Fibroblast of lung (primary cell): ENCODE results near the gene PF4V1.

Experiments used
- EZH2 ChIP-seq: IDR thresholded peaks from 2 replicates; pipeline ENCODE4 v1.5.1; 2012; ENCODE audit warnings: low read length, control low read depth, mild to moderate bottlenecking; ENCODE audit errors: missing control alignments
- TF ChIP-seq, protein P1 (sequence below), 2 donors: IDR thresholded peaks in 1 of 2; conservative IDR thresholded peaks in 1 of 2; 1 replicate in 1 of 2; 2 replicates in 1 of 2; pipeline ENCODE4 v1.5.1; 2011 to 2012; ENCODE audit warnings: low read length in 2 of 2, control low read depth in 1 of 2, inconsistent platforms in 1 of 2, low read depth in 1 of 2, mild to moderate bottlenecking in 1 of 2

DNA sequence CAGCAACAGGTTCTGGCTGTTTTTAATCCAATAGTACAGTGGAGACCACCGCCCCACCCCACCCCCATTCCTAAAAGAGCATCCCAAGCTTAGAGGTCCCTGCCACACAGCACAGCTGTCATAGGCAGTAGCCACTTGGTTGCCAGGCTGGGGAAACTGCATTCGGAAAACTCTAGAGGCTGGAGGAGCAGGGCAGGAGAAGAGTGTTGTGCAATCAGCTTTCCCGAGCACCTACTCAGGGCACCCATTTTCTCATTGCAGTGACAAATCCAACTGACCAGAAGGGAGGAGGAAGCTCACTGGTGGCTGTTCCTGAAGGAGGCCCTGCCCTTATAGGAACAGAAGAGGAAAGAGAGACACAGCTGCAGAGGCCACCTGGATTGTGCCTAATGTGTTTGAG, 17.2 kb downstream of the PF4V1 start:
- TF ChIP-seq, protein P1, sequence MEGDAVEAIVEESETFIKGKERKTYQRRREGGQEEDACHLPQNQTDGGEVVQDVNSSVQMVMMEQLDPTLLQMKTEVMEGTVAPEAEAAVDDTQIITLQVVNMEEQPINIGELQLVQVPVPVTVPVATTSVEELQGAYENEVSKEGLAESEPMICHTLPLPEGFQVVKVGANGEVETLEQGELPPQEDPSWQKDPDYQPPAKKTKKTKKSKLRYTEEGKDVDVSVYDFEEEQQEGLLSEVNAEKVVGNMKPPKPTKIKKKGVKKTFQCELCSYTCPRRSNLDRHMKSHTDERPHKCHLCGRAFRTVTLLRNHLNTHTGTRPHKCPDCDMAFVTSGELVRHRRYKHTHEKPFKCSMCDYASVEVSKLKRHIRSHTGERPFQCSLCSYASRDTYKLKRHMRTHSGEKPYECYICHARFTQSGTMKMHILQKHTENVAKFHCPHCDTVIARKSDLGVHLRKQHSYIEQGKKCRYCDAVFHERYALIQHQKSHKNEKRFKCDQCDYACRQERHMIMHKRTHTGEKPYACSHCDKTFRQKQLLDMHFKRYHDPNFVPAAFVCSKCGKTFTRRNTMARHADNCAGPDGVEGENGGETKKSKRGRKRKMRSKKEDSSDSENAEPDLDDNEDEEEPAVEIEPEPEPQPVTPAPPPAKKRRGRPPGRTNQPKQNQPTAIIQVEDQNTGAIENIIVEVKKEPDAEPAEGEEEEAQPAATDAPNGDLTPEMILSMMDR (conservative IDR thresholded peaks at IDR 0.05 in 1 of 2, IDR thresholded peaks at IDR 0.05 in 1 of 2; ENCODE audit: low read depth in 1 of 2, low read length in 2 of 2), result no peak
- no peak for TF ChIP-seq EZH2
